Calu3 (cell line): ENCODE measurements around the gene PRDM2. TPM values are rescaled to one million over a fixed set of nuclear protein-coding genes. Genes with fewer than 3 reads are reported as not detected.

Experiments used
- BruUV-seq: library from RNA; stranded (reverse); fragments of 400-500 nt; replicated peaks from 2 replicates; lab custom pipeline; 2021; lab: Mats Ljungman, UMichigan
- CTCF ChIA-PET: fragments of 300-600 bp; sonication (Branson Sonifier 250); formaldehyde crosslinking; loops from one replicate; lab custom pipeline; 2022; ENCODE audit warnings: antibody characterized with exemption; lab: Charles Lee
- DNase-seq: peaks from one replicate; pipeline ENCODE4 v3.0.0; 2022
- H3K27ac Mint-ChIP-seq: one replicate; pipeline ENCODE4 v1.8.0; 2022; ENCODE audit warnings: mixed read lengths; ENCODE audit not compliant: unreplicated experiment
- H3K27me3 Mint-ChIP-seq: one replicate; pipeline ENCODE4 v1.8.0; 2022; ENCODE audit warnings: mixed read lengths; ENCODE audit not compliant: unreplicated experiment
- H3K36me3 Mint-ChIP-seq: one replicate; pipeline ENCODE4 v1.8.0; 2022; ENCODE audit warnings: mild to moderate bottlenecking, moderate library complexity, mixed read lengths; ENCODE audit not compliant: insufficient read depth, unreplicated experiment
- H3K4me1 Mint-ChIP-seq: one replicate; pipeline ENCODE4 v1.8.0; 2022; ENCODE audit warnings: mild to moderate bottlenecking, low read depth, mixed read lengths; ENCODE audit not compliant: unreplicated experiment
- H3K4me3 Mint-ChIP-seq: one replicate; pipeline ENCODE4 v1.8.0; 2022; ENCODE audit warnings: mild to moderate bottlenecking, low read depth, moderate library complexity, mixed read lengths; ENCODE audit not compliant: unreplicated experiment
- H3K9me3 Mint-ChIP-seq: one replicate; pipeline ENCODE4 v1.8.0; 2022; ENCODE audit warnings: low read depth, mixed read lengths; ENCODE audit not compliant: unreplicated experiment
- CTCF ChIP-seq: fragments of 200-600 bp; IDR thresholded peaks from one replicate; pipeline ENCODE4 v1.8.0; 2022; ENCODE audit warnings: antibody characterized with exemption; ENCODE audit not compliant: unreplicated experiment
- intact Hi-C: fragments of 100-400 bp; cut with micrococcal nuclease; formaldehyde crosslinking; loops from one replicate; pipeline ENCODE4 v1.10.0; 2022; ENCODE audit not compliant: unreplicated experiment
- total RNA-seq: library from RNA; stranded (reverse); gene quantifications from 2 replicates; pipeline ENCODE4 v1.2.3, GENCODE V29; 2022

PRDM2 gene
- total RNA-seq, 1 experiment from 2014 or later: 29.9 TPM

GRCh38 chr1:13805431-13805830 lies 105.4 kb downstream of the PRDM2 start:
- Mint-ChIP-seq H3K4me3 (no peak overlapping the region), H3K36me3 (peaks cover 5% of the 10 kb centered on the region), H3K27ac (no peak overlapping the region), H3K27me3 (no peaks in the 10 kb centered on the region), H3K4me1 (peaks cover 8% of the 10 kb centered on the region), H3K9me3 (no peaks in the 10 kb centered on the region)
- TF ChIP-seq CTCF: no peak
- intact Hi-C loops: no loop called here
- DNase-seq: no peak
- CTCF ChIA-PET: no interaction called here
- BruUV-seq: no TSS peak

GRCh38 chr1:13806108-13806507 lies 106.1 kb downstream of the PRDM2 start:
- no peak overlapping the region for H3K4me3 Mint-ChIP-seq
- DNase-seq: no peak
- no peak for TF ChIP-seq CTCF
- H3K36me3 Mint-ChIP-seq: peaks cover 6% of the 10 kb centered on the region
- H3K27me3 Mint-ChIP-seq: no peaks in the 10 kb centered on the region
- H3K27ac Mint-ChIP-seq: no peak overlapping the region
- intact Hi-C loops: no loop called here
- CTCF ChIA-PET: no interaction called here
- no peaks in the 10 kb centered on the region for H3K9me3 Mint-ChIP-seq
- BruUV-seq: no TSS peak
- peaks cover 7% of the 10 kb centered on the region for H3K4me1 Mint-ChIP-seq

DNA sequence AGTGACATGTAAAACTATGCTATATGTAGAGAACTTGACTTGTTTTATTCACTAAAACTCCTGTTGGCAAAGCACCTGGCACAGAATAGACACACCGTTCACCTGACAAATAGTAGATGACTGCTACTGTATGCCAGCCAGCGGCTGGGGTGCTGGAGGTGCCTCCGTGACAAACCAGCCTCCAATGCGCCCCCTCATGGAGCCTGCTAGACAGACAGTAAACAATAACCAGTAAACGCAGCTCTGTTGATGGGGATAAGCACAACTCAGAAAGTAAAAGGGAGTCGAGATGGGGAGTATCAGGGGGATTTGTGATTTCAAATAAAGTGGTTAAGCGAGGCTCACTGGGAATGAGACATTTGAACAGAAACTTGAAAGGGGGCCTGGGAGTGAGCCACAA lies 107.2 kb downstream of the PRDM2 start:
- no peak overlapping the region for H3K4me3 Mint-ChIP-seq
- intact Hi-C loops: no loop called here
- DNase-seq: peak; percentile 22
- H3K36me3 Mint-ChIP-seq: peaks cover 6% of the 10 kb centered on the region
- H3K27me3 Mint-ChIP-seq: no peaks in the 10 kb centered on the region
- no peaks in the 10 kb centered on the region for H3K9me3 Mint-ChIP-seq
- TF ChIP-seq CTCF: no peak
- BruUV-seq: no TSS peak
- CTCF ChIA-PET: no interaction called here
- H3K4me1 Mint-ChIP-seq: peaks cover 18% of the 10 kb centered on the region
- H3K27ac Mint-ChIP-seq: no peak overlapping the region

GRCh38 chr1:13808729-13809131 lies 108.7 kb downstream of the PRDM2 start:
- CTCF ChIA-PET: no interaction called here
- BruUV-seq: no TSS peak
- Mint-ChIP-seq H3K4me1 (peaks cover 23% of the 10 kb centered on the region), H3K9me3 (no peaks in the 10 kb centered on the region), H3K27ac (no peak overlapping the region), H3K27me3 (no peaks in the 10 kb centered on the region), H3K4me3 (no peak overlapping the region), H3K36me3 (peaks cover 6% of the 10 kb centered on the region)
- DNase-seq: no peak
- intact Hi-C loops: no loop called here
- no peak for TF ChIP-seq CTCF
